Measurements from ENCODE around the gene TNPO2. TPM values are rescaled to one million over a fixed set of nuclear protein-coding genes. Genes with fewer than 3 reads are reported as not detected.

The TNPO2 gene
- total and polyA plus RNA-seq, 2 of the 13 experiments (the other 11 are each of a cell fraction or from before 2014, with no cell fraction given): 31.7 to 61.0 TPM

- TF ChIP-seq ZNF468 (CRISPR knock-in tag; IDR thresholded peaks at IDR 0.05) (no peak), REL (CRISPR knock-in tag; conservative IDR thresholded peaks at IDR 0.05) (0 out of 2 replicates have a peak, but pooled peaks have one; percentile 48), HDAC1 (CRISPR knock-in tag; IDR thresholded peaks at IDR 0.05) (peak; percentile 64; the same call in 1 of the 2 replicates), FOXO4 (CRISPR knock-in tag; conservative IDR thresholded peaks at IDR 0.05) (no peak), ZNF781 (CRISPR knock-in tag; IDR thresholded peaks at IDR 0.05; ENCODE audit: borderline replicate concordance, not compliant biosample characterization) (no peak), PHF8 (CRISPR knock-in tag; IDR thresholded peaks at IDR 0.05) (peak; percentile 66), EED (CRISPR knock-in tag; IDR thresholded peaks at IDR 0.05) (no peak), MLX (CRISPR knock-in tag; IDR thresholded peaks at IDR 0.05) (0 out of 2 replicates have a peak, but pooled peaks have one; percentile 39), ZNF737 (CRISPR knock-in tag; IDR thresholded peaks at IDR 0.05; ENCODE audit: borderline replicate concordance) (no peak), SP4 (CRISPR knock-in tag; IDR thresholded peaks at IDR 0.05) (peak; percentile 44; the same call in 1 of the 2 replicates), ELK4 (CRISPR knock-in tag; IDR thresholded peaks at IDR 0.05; ENCODE audit: borderline replicate concordance) (no peak), SP2 (CRISPR knock-in tag; IDR thresholded peaks at IDR 0.05) (no peak), SNAPC5 (CRISPR knock-in tag; IDR thresholded peaks at IDR 0.05; ENCODE audit: borderline replicate concordance) (no peak), ZNF780A (CRISPR knock-in tag; IDR thresholded peaks at IDR 0.05) (no peak; the same call in 1 of the 2 replicates), HNRNPL (IDR thresholded peaks at IDR 0.05; ENCODE audit: low read depth, low read length) (0 out of 2 replicates have a peak, but pooled peaks have one; percentile 66), TFAP4 (IDR thresholded peaks at IDR 0.05; ENCODE audit: borderline replicate concordance, low read depth) (no peak; the same call in 1 of the 2 replicates), FOXA1 (IDR thresholded peaks at IDR 0.05) (no peak), FOXA1 (CRISPR knock-in tag; IDR thresholded peaks at IDR 0.05) (peak; percentile 13; the same call in 1 of the 2 replicates), SP5 (CRISPR knock-in tag; IDR thresholded peaks at IDR 0.05; ENCODE audit: borderline replicate concordance, low read depth) (no peak), SIX1 (CRISPR knock-in tag; IDR thresholded peaks at IDR 0.05; ENCODE audit: borderline replicate concordance) (no peak), PBX3 (CRISPR knock-in tag; IDR thresholded peaks at IDR 0.05; ENCODE audit: borderline replicate concordance) (no peak)
Observed at GRCh38 chr19:12766051-12766521, 42.4 kb upstream of the TNPO2 start (continued).
